H1 (cell line): ENCODE measurements around the gene NFATC1.

Experiments used
- CHD1 ChIP-seq: IDR thresholded peaks from 2 replicates; pipeline ENCODE4 v1.6.1; 2012; ENCODE audit warnings: low read depth, low read length, improper control_type of control experiment
- CTCF ChIP-seq, 3 experiments: IDR thresholded peaks; 1 replicate in 2 of 3; 2 replicates in 1 of 3; pipeline versions ENCODE4 v1.5.1 to v1.6.1; 2011; ENCODE audit warnings: low read length in 3 of 3, mild to moderate bottlenecking in 3 of 3, inconsistent platforms in 2 of 3, low read depth in 1 of 3, moderate library complexity in 1 of 3; ENCODE audit not compliant: insufficient read depth in 1 of 3; ENCODE audit errors: control extremely low read depth in 1 of 3
- EZH2 ChIP-seq: fragments of 200-600 bp; sonication (generic); IDR thresholded peaks from 2 replicates; pipeline ENCODE4 v1.7.1; 2012; ENCODE audit warnings: low read depth, mild to moderate bottlenecking, moderate library complexity, low read length, inconsistent platforms; ENCODE audit not compliant: severe bottlenecking
- POLR2AphosphoS5 ChIP-seq: IDR thresholded peaks from 2 replicates; pipeline ENCODE4 v1.6.1; 2011; ENCODE audit warnings: low read depth, low read length
- RFX5 ChIP-seq: IDR thresholded peaks from 2 replicates; pipeline ENCODE4 v1.6.1; 2011; ENCODE audit warnings: low read depth, low read length, improper control_type of control experiment, borderline replicate concordance
- TCF12 ChIP-seq: IDR thresholded peaks from 2 replicates; pipeline ENCODE4 v1.6.1; 2011; ENCODE audit warnings: low read depth, mild to moderate bottlenecking, low read length

- TF ChIP-seq CTCF (IDR thresholded peaks at IDR 0.05; ENCODE audit: control extremely low read depth in 1 of 3, insufficient read depth in 1 of 3, low read depth in 1 of 3, low read length in 3 of 3) (no peak), CHD1 (no peak), POLR2AphosphoS5 (no peak), RFX5 (no peak), EZH2 (no peak), TCF12 (no peak)
Observed at GRCh38 chr18:79472946-79473345, 77.2 kb downstream of the NFATC1 start.
